CD4-positive, alpha-beta memory T cell (primary cell): ENCODE measurements around the gene FAM219A. TPM values are rescaled to one million over a fixed set of nuclear protein-coding genes. Genes with fewer than 3 reads are reported as not detected.

Experiments used
- CTCF ChIA-PET: fragments of 350-600 bp; sonication (Branson Sonifier 250); formaldehyde crosslinking; loops from one replicate; lab custom pipeline; 2021; ENCODE audit warnings: inconsistent platforms; ENCODE audit not compliant: partially characterized antibody; lab: Charles Lee
- POLR2A ChIA-PET: fragments of 350-600 bp; sonication (Branson Sonifier 250); formaldehyde crosslinking; loops from one replicate; lab custom pipeline; 2021; ENCODE audit not compliant: partially characterized antibody; lab: Charles Lee
- DNase-seq, 5 donors: peaks; one replicate each; pipeline versions ENCODE4 v3.0.0 to v3.0.0-alpha.2; 2020 to 2022; ENCODE audit warnings: mixed read lengths in 1 of 5
- H3K27ac ChIP-seq: one replicate; pipeline ENCODE4 v1.7.0; 2013; ENCODE audit warnings: low read depth, low read length
- H3K27me3 ChIP-seq: 2 replicates; pipeline ENCODE4 v1.7.0; 2013; ENCODE audit warnings: mild to moderate bottlenecking, low read length, moderate library complexity; ENCODE audit not compliant: insufficient read depth
- H3K36me3 ChIP-seq: 2 replicates; pipeline ENCODE4 v1.7.0; 2013; ENCODE audit warnings: mild to moderate bottlenecking, low read length, moderate library complexity; ENCODE audit not compliant: insufficient read depth
- H3K4me1 ChIP-seq: 2 replicates; pipeline ENCODE4 v1.7.0; 2013; ENCODE audit warnings: mild to moderate bottlenecking, low read length, moderate library complexity; ENCODE audit not compliant: insufficient read depth
- H3K4me3 ChIP-seq, 2 donors: one replicate each; pipeline ENCODE4 v1.7.0; 2013; ENCODE audit warnings: low read length in 2 of 2, mild to moderate bottlenecking in 1 of 2
- H3K9me3 ChIP-seq, 2 donors: one replicate each; pipeline ENCODE4 v1.7.0; 2013; ENCODE audit warnings: low read length in 2 of 2, control low read depth in 1 of 2; ENCODE audit not compliant: control insufficient read depth in 1 of 2
- H3K27ac Mint-ChIP-seq, 7 donors: one replicate each; pipeline ENCODE4 v1.8.0; 2020 to 2021; ENCODE audit warnings: mixed read lengths in 7 of 7, mild to moderate bottlenecking in 6 of 7, inconsistent platforms in 3 of 7, moderate library complexity in 3 of 7
- H3K27me3 Mint-ChIP-seq, 2 donors: one replicate each; pipeline ENCODE4 v1.8.0; 2020 to 2021; ENCODE audit warnings: mixed read lengths in 2 of 2
- H3K36me3 Mint-ChIP-seq, 2 donors: one replicate each; pipeline ENCODE4 v1.8.0; 2020 to 2021; ENCODE audit warnings: mixed read lengths in 2 of 2, inconsistent platforms in 1 of 2, mild to moderate bottlenecking in 1 of 2
- H3K4me1 Mint-ChIP-seq, 4 donors: one replicate each; pipeline ENCODE4 v1.8.0; 2020 to 2021; ENCODE audit warnings: mixed read lengths in 4 of 4, mild to moderate bottlenecking in 1 of 4
- H3K4me3 Mint-ChIP-seq, 8 donors: one replicate each; pipeline ENCODE4 v1.8.0; 2020 to 2021; ENCODE audit warnings: mixed read lengths in 8 of 8, mild to moderate bottlenecking in 7 of 8, moderate library complexity in 6 of 8, inconsistent platforms in 3 of 8
- H3K9me3 Mint-ChIP-seq, 8 donors: one replicate each; pipeline ENCODE4 v1.8.0; 2020 to 2021; ENCODE audit warnings: mixed read lengths in 8 of 8, mild to moderate bottlenecking in 5 of 8, inconsistent platforms in 3 of 8, moderate library complexity in 1 of 8
- intact Hi-C: fragments of 100-400 bp; cut with micrococcal nuclease; formaldehyde crosslinking; loops from one replicate; pipeline ENCODE4 v1.15.1; 2023
- polyA plus RNA-seq, 2 donors: library from polyadenylated mRNA; unstranded; fragments of 300-500 nt; fragmentation: Illumina TruSeq; gene quantifications; one replicate each; pipeline ENCODE4 v1.2.3, GENCODE V29; 2021
- total RNA-seq, 2 experiments: library from RNA; stranded (reverse); gene quantifications; one replicate each; pipeline ENCODE4 v1.2.3, GENCODE V29; 2021

Gene FAM219A
- total and polyA plus RNA-seq, 4 experiments from 2014 or later, result 0.33 to 16.3 (median 7.6) TPM

- Histone ChIP-seq H3K9me3 (no peaks in the 10 kb centered on the region), H3K27ac (no peak overlapping the region), H3K4me3 (no peak overlapping the region), H3K27me3 (no peaks in the 10 kb centered on the region), H3K36me3 (no peaks in the 10 kb centered on the region), H3K4me1 (no peaks in the 10 kb centered on the region)
- H3K27ac Mint-ChIP-seq, result no peak overlapping the region
- intact Hi-C loops, result no loop called here
- H3K4me1 Mint-ChIP-seq, result peaks cover 0 to 3% (median 1%) of the 10 kb centered on the region in 4 donors
- no peaks in the 10 kb centered on the region for H3K36me3 Mint-ChIP-seq
- no peak for DNase-seq
- H3K4me3 Mint-ChIP-seq, result no peak overlapping the region
- no peaks in the 10 kb centered on the region for H3K9me3 Mint-ChIP-seq
- ChIA-PET CTCF (interaction anchor here (0.7 to 6.4 kb wide), 12 partner anchors 10 to 164 kb away, joined by 3 to 65 read pairs (median 3); no protein-coding TSS in a partner anchor), POLR2A (no interaction called here)
- H3K27me3 Mint-ChIP-seq, result peaks cover 7 to 26% of the 10 kb centered on the region in 2 donors
These were observed 37.9 kb upstream of the FAM219A start for GRCh38 chr9:34496149-34496712.

GRCh38 chr9:34493972-34494535 lies 35.7 kb upstream of the FAM219A start:
- Histone ChIP-seq H3K9me3 (no peaks in the 10 kb centered on the region), H3K36me3 (no peaks in the 10 kb centered on the region), H3K4me1 (no peaks in the 10 kb centered on the region), H3K27ac (no peak overlapping the region), H3K27me3 (no peaks in the 10 kb centered on the region), H3K4me3 (no peak overlapping the region)
- peaks cover 0 to under 1% (median 0%) of the 10 kb centered on the region in 8 donors for H3K9me3 Mint-ChIP-seq
- H3K4me1 Mint-ChIP-seq, result no peaks in the 10 kb centered on the region
- no peaks in the 10 kb centered on the region for H3K36me3 Mint-ChIP-seq
- peaks cover 10 to 30% of the 10 kb centered on the region in 2 donors for H3K27me3 Mint-ChIP-seq
- H3K27ac Mint-ChIP-seq, result no peak overlapping the region
- DNase-seq, result peak in 3 of 5 donors; percentile 8 to 12 (median 9)
- intact Hi-C loops, result no loop called here
- CTCF ChIA-PET, result interaction anchor here (0.7 to 1.7 kb wide), 3 partner anchors 19 to 90 kb away, joined by 3 to 9 read pairs (median 3); no protein-coding TSS in a partner anchor
- H3K4me3 Mint-ChIP-seq, result no peak overlapping the region
- POLR2A ChIA-PET, result no interaction called here

DNA sequence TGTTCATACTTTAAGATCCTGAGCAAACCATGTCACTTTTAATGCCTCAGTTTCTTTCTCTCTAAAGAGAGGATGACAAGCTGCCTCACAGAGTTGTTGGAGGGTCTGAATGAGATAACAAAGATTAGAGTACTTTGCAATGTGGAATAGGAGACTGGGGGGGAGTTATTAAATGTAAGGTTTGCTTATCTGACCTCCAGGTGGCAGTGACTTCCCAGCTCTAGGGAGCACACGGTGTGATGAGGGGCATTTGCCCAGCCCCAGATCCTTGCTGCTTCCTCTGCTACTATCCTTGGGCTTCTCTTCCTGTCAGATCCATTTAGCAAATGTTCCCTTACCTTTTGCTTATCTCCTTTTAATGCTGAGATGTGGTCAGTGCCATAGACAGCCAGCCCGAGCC lies 33.7 kb upstream of the FAM219A start:
- H3K9me3 ChIP-seq, result no peaks in the 10 kb centered on the region
- Mint-ChIP-seq H3K27me3 (peaks cover 19 to 32% of the 10 kb centered on the region in 2 donors), H3K27ac (no peak overlapping the region), H3K36me3 (no peaks in the 10 kb centered on the region), H3K4me1 (no peaks in the 10 kb centered on the region), H3K4me3 (no peak overlapping the region), H3K9me3 (peaks cover 0 to 1% (median 0%) of the 10 kb centered on the region in 8 donors)
- no peak for DNase-seq
- H3K27ac ChIP-seq, result no peak overlapping the region
- no peaks in the 10 kb centered on the region for H3K27me3 ChIP-seq
- H3K36me3 ChIP-seq, result no peaks in the 10 kb centered on the region
- ChIA-PET CTCF (interaction anchor here (1.7 kb wide), 1 partner anchor 88 kb away, joined by 9 read pairs; no protein-coding TSS in a partner anchor), POLR2A (no interaction called here)
- no peak overlapping the region for H3K4me3 ChIP-seq
- intact Hi-C loops, result no loop called here
- H3K4me1 ChIP-seq, result no peaks in the 10 kb centered on the region

- Histone ChIP-seq H3K4me1 (no peaks in the 10 kb centered on the region), H3K4me3 (no peak overlapping the region), H3K27me3 (no peaks in the 10 kb centered on the region), H3K36me3 (no peaks in the 10 kb centered on the region), H3K27ac (no peak overlapping the region), H3K9me3 (no peaks in the 10 kb centered on the region)
- no peak overlapping the region for H3K27ac Mint-ChIP-seq
- no peak for DNase-seq
- ChIA-PET POLR2A (no interaction called here), CTCF (no interaction called here)
- intact Hi-C loops, result no loop called here
- no peaks in the 10 kb centered on the region for H3K4me1 Mint-ChIP-seq
- H3K4me3 Mint-ChIP-seq, result no peak overlapping the region
- H3K27me3 Mint-ChIP-seq, result peaks cover 21 to 32% of the 10 kb centered on the region in 2 donors
- no peaks in the 10 kb centered on the region for H3K36me3 Mint-ChIP-seq
- peaks cover 0 to 1% (median 0%) of the 10 kb centered on the region in 8 donors for H3K9me3 Mint-ChIP-seq
These were observed 33.2 kb upstream of the FAM219A start for GRCh38 chr9:34491596-34491995.

DNA sequence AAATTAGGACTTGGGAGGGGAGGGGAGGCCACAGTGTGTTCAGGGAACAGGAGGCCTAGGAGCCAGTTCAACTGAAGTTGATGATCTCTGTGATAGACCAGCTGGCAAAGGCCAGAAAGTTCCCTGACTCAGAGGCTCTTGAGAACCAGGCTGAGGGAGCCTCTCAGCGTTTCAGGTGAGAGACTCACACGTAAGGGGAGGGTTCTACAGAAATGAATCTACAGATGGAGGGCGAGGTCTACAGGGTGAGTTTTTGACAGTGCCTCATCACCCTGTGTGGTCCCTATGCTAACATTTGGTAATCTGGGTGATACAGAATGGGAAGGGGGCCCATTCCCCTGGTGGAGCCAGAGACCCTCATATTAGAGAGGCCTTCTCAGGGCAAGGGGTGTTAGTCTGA lies 32.4 kb upstream of the FAM219A start:
- H3K4me1 Mint-ChIP-seq, result no peaks in the 10 kb centered on the region
- H3K27ac ChIP-seq, result no peak overlapping the region
- no peak overlapping the region for H3K27ac Mint-ChIP-seq
- H3K4me1 ChIP-seq, result no peaks in the 10 kb centered on the region
- no peaks in the 10 kb centered on the region for H3K36me3 Mint-ChIP-seq
- CTCF ChIA-PET, result interaction anchor here (1.1 to 1.5 kb wide), 2 partner anchors 11 to 55 kb away, joined by 3 read pairs; no protein-coding TSS in a partner anchor
- peaks cover 0 to 1% (median 0%) of the 10 kb centered on the region in 8 donors for H3K9me3 Mint-ChIP-seq
- no peaks in the 10 kb centered on the region for H3K27me3 ChIP-seq
- no peaks in the 10 kb centered on the region for H3K9me3 ChIP-seq
- intact Hi-C loops, result no loop called here
- peak in 1 of 5 donors; percentile 39 for DNase-seq
- H3K4me3 ChIP-seq, result no peak overlapping the region
- no peak overlapping the region for H3K4me3 Mint-ChIP-seq
- H3K27me3 Mint-ChIP-seq, result peaks cover 22 to 30% of the 10 kb centered on the region in 2 donors
- no peaks in the 10 kb centered on the region for H3K36me3 ChIP-seq
- POLR2A ChIA-PET, result no interaction called here

DNA sequence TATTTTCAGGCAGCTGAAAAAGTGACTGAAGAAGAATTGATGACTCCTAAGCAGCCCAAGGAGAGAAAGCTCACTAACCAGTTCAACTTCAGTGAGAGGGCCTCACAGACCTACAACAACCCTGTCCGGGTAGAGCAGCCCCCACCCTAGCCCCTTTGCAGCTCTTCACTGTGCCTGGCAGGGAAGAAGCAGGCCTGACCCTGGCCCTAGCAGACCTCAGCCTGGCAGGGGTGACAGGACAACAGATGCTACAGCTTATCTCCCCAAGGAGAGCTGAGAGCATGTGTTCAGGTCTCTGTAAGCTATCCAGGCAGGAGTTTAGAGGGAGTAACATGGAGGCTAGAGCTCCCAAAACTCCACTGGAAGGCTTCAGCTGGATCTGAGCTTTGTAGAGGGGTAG lies 32.0 kb upstream of the FAM219A start:
- Mint-ChIP-seq H3K27me3 (peaks cover 22 to 30% of the 10 kb centered on the region in 2 donors), H3K9me3 (peaks cover 0 to 1% (median 0%) of the 10 kb centered on the region in 8 donors), H3K36me3 (no peaks in the 10 kb centered on the region), H3K4me3 (no peak overlapping the region), H3K4me1 (no peaks in the 10 kb centered on the region), H3K27ac (no peak overlapping the region)
- ChIA-PET POLR2A (no interaction called here), CTCF (interaction anchor here (0.8 to 1.5 kb wide), 4 partner anchors 11 to 55 kb away, joined by 3 to 6 read pairs (median 3); no protein-coding TSS in a partner anchor)
- Histone ChIP-seq H3K4me1 (no peaks in the 10 kb centered on the region), H3K27ac (no peak overlapping the region), H3K4me3 (no peak overlapping the region), H3K36me3 (no peaks in the 10 kb centered on the region), H3K27me3 (no peaks in the 10 kb centered on the region), H3K9me3 (no peaks in the 10 kb centered on the region)
- no peak for DNase-seq
- intact Hi-C loops, result no loop called here

DNA sequence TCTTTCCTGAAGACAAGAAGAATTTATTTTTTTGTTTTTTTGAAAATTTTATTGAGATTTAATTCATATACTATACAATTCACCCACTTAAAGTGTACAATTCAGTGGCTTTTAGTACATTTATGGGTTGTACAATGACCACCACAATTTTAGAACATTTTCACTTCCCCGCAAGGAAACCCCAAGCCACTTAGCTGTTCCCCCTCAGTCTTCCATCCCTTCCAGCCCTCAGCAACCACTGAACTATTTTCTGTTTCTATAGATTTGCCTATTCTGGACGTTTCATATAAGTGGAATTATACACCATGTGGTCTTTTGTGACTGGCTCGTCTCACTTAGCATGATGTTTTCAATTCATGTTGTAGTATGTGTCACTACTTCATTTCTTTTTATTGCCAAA lies 28.2 kb upstream of the FAM219A start:
- ChIA-PET CTCF (interaction anchor here (0.8 to 2.3 kb wide), 2 partner anchors 10 to 14 kb away, joined by 3 to 5 read pairs; no protein-coding TSS in a partner anchor), POLR2A (no interaction called here)
- DNase-seq, result no peak
- no peak overlapping the region for H3K4me3 Mint-ChIP-seq
- H3K27me3 Mint-ChIP-seq, result peaks cover 17 to 18% of the 10 kb centered on the region in 2 donors
- H3K36me3 Mint-ChIP-seq, result no peaks in the 10 kb centered on the region
- Histone ChIP-seq H3K4me1 (no peaks in the 10 kb centered on the region), H3K27me3 (no peaks in the 10 kb centered on the region), H3K27ac (no peak overlapping the region), H3K4me3 (no peak overlapping the region), H3K9me3 (no peaks in the 10 kb centered on the region), H3K36me3 (no peaks in the 10 kb centered on the region)
- peaks cover 0 to 1% (median 0%) of the 10 kb centered on the region in 4 donors for H3K4me1 Mint-ChIP-seq
- intact Hi-C loops, result no loop called here
- H3K9me3 Mint-ChIP-seq, result peaks cover 0 to 1% (median 0%) of the 10 kb centered on the region in 8 donors
- no peak overlapping the region for H3K27ac Mint-ChIP-seq
